Measurements from ENCODE around the gene ADGRL4.
"Not testable (repeated sequence)": the region's sequence is repeated elsewhere in the genome, so short reads cannot be mapped to it uniquely, and the experiment has no call there.

Gene ADGRL4
- total RNA-seq = 0 reads per million in 2 experiments

DNA sequence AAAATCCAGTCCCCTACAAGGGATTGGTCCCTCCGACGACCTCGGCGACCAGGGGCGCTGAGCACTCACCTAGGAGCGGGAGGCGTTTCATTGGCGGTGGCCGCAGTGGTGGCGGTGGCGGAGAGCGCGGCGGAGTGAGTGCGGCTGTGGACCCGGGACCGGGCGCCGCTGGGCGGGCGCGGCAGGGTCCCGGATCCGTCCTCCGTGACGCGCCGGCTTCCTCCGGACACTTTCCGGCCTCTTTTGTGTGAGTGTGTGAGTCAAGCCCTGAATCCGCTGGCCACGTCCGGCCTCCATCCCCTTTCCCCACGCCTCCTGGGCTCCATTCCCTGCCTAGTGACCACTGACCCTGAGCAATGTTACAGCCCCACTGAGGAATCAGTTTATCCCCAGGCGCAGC is at the start of gene ADGRL4:
Gene ADGRL4 (minus strand): TSS at position 167 of the 400 bp plus-strand sequence. CDS start 76 bp downstream, at position 91.
- no peak for DNase-seq (ENCODE audit: low read depth)

DNA sequence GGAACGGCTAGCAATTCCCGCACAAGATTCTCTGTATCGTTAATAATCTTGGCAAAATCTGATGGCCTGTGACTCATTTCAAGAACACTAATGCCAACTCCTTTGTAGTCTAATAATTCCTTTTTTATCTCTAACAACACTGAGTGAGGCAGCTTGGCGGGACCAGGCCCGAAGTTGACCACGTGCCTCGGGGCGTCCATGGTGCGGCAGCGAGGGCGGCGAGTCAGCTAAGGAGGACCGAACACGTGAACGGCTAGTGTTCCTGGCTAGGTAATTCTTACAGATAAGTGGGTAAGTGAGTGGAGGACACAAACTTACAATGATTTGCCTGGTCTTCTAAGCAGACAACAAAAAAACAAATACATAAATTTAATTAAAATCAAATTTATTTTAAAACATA is 49.3 kb upstream of the ADGRL4 start:
- DNase-seq (ENCODE audit: low read depth) = no peak

DNA sequence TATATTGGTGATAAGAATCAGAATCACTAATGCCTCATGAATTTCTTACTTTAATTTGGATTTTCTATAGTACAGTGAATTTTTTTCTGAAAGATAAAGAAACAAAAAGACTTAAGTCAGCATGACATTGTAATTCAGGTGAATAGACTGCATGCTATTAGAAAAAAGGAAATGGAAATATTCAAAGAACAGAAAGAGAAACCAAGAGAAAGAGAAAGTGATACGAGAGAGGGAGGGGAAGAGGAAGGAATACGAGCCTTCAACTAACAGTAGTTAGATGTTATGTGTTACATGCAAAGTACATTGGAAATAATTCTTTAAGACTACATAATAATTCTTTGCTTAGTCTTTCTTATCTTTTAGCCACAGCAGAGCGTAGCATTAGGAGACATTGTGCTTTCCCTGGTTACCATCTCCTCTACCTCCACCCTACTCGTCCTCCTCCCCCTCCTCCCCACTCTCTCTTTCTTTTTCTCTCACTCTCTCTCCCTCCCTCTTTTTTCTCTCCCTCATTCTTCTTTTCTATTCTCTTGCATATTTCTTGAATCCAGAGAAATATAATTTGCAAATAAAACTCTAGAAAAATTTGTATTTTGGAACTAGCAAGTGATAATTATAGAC is 46.4 kb upstream of the ADGRL4 start:
- no peak for DNase-seq (ENCODE audit: low read depth)

DNA sequence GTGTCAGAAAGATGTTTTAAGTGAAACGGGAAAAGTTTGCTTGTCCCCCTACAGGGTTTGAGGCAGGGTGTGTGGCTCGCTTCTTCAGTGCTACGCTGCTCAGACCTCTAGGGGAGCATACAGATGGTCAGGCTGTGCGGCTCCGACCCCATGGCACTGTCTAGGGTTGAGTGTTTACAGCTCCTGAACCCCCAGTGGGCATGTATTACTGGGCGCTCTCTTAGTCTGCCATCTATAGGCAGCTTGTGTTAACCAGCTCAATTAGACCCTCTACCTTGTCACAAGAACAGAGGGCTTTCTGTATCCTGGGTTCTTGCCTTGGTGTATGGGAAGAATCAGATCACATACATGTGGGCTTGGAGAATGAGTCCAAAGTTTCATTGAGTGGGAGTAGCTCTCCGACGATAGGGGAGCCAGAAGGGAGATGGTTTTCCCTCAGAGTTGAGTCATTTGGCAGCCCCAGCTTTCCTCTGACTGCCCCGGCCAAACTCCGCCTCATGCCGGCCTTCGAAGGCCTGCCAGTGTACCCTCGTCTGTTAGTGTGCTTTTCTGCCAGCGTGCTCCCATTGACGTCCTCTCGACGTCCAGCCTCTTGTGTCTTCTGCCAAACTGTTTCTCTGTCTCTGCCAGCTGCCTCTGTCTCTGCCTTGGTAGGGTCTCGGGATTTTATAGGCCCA is 38.6 kb upstream of the ADGRL4 start:
- DNase-seq (ENCODE audit: low read depth) = no peak

DNA sequence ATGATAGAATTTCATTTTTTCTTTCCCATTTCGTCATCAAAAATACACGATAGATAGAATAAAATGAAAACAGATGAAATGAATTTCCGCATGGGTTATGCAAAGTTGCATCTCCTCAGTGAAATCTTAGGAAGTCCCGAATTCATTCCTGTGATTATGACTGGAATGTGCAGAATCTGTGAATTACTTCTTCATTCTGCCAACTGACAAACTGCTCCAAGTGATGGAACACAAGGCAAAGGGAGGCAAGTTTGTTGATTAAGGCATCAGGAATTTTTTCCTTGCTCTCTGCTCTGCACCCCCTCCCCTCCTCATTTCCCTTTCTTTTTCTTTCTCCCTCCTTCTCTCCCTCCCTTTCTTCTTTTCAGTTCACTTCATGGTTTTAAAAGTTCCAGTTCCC is 37.0 kb upstream of the ADGRL4 start:
- no peak for DNase-seq (ENCODE audit: low read depth)

DNA sequence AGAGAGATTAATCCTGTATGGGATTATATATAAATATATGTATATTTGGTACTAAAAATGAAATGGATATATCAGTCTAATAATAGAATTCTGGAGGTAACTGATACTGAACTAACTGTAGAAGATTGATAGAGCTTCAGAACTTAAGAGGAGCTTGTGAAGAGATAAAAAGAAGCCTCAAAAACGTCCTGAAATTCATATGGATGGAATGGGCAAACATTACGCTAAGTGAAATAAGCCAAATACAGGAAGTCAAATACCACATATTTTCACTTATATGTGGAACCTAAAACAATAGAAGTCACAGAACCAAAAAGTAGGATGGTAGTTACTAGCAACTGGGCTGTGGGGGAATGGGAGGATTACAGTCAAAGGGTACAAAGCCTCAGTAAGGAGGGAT is 36.0 kb upstream of the ADGRL4 start:
- no peak for DNase-seq (ENCODE audit: low read depth)

DNA sequence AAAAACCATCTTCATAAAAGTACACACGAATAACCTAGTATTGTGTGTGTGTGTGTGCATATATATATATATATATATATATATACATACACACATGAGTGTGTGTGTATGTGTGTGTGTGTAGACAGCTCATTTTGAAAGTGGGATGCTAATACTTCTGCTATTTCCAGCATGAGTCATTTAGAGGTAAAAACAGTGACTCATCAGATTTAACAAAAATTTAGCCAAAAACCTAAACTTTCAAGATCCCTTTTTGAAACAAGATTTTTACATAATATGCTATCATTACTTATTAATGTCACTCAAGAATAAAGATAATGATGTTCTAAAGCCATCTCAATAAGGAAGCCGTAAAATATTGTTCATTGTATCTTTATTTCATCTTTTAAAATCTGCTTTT is 35.6 kb upstream of the ADGRL4 start:
- DNase-seq (ENCODE audit: low read depth) = no peak

DNA sequence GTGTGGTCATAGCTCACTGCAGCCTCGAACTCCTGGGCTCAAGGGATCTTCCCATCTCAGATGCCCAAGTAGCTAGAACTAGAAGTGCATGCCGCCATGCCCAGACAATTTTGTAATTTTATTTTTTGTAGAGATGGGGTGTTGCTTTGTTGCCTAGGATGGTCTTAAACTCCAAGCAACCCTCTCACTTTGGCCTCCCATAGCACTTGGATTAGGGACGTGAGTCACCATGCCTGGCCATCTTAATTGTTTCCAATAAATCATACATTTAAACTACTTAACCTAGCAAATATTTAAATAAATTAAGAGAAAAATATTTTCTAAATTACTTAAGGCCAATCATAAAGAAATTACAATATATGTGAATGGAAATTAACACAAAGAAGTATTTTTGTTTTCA is 35.1 kb upstream of the ADGRL4 start:
- no peak for DNase-seq (ENCODE audit: low read depth)

DNA sequence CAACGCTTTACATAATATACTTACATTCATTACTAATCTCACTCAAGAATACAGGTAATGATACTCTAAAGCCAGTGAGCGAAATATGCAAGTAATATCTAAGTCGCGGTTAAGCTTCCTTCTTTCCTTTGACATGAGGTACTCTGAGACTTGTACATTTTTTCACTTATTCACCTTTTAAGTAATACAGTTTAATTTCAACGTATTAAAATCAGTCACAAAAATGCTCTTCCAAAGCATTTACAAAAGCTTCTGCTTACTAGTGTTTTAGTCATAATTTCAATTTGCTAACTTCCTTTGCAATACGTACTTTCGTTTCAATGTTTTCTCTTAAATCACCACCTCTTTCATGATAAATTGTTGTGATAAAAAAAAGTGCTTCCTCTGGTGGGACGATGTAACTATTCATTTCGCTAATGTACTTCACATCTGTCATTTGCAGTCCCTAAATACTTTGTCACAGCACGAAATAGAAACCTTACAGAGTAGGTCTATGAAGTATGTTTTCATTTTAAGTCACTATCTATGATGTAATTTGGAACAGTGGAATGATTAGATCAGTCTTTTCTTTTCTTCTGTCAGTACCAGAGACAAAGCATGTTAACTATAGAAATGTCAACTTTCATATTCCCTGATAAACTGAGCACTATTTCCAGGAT is 34.0 kb upstream of the ADGRL4 start:
- no peak for DNase-seq (ENCODE audit: low read depth)

DNA sequence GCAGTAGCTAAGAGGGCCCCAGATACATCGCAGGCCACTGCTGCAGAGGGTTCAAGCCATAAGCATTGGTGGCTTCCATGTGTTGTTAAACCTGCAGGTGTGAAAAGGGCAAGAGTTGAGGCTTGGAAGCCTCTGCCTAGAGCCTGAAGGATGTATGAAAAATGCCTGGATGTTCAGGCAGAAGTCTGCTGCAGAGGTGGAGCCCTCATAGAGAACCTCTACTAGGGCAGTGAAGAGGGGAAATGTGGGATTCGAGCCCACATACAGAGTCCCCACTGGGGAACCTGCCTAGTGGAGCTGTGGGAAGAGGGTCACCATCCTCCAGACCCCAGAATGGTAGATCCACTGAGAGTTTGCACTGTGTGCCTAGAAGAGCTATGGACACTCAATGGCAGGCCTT is 30.6 kb upstream of the ADGRL4 start:
- DNase-seq (ENCODE audit: low read depth) = no peak

DNA sequence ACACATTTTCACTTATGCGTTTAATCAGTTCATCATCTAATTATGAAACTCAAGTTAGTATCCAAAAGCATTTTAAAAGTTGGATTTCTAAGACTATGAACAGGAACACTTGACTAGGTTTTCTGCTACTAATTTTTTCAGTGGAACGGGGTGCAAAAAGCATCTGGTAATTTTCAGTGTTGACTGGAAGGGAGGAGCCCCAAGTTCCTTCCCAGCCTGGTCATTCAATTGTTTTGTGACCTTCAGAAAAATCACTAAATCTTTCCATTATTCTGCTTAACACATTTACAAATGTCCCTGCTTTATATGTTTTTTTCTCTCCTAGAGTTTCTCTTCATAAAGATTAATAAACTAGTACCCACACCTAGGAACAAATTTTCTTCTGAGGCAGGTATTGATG is 6.0 kb upstream of the ADGRL4 start:
- no peak for DNase-seq (ENCODE audit: low read depth)

DNA sequence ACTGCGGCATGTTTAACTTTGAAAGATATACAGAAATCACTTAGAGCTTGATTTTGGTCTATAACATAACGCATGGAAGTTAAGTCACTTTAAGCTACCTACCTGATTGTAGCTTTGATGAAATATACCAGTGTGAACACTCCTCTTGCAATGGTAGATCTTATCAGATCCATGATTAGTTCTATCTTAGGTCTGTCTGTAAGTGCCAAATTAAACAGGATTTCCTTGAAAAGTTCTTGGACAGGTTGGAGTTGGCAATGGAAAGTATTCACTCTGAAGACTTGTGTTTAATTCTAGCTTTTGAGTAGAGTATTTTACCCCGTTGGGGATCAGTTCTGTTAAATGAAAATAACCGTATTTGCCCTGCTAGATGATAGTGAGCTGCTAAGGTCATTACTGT is 4.1 kb upstream of the ADGRL4 start:
- no peak for DNase-seq (ENCODE audit: low read depth)

DNA sequence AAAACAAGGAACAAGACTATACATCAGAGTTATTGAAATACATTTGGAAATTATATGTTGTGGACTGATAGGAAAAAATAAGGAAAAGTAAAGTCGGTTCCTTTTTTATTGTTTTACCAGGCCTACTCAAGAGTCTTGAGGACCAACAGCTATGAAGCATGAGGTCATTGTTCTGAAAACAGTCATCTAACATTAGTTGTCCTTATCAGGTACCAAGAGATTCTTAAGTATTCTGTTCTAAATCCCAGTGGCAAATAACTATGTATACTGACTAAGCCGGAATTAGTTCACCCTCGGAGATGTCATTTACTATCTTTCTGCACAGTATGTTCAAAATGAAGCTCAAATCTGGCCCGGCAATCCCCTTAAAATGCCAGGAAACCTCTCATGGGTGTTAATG is 585 bp downstream of the ADGRL4 start:
- no peak for DNase-seq (ENCODE audit: low read depth)

DNA sequence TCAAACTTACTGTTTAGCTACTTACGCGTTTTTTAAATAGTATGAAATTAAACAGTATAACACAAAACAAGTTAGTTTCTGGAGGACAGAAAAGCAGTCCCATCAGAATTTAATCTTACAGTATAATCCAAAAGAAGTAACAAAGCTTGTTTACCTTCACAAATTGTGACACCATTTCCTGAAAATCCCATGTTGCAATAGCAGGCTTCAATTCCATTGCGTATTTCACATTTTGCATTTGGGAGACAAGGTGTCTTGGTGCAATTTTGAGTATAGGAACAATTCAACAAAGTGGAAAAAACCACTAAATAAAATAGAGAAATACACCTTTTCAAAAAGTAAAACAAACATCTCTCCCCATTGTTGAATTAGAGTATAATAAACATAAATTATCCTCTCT is 1.6 kb downstream of the ADGRL4 start:
- DNase-seq (ENCODE audit: low read depth) = no peak

DNA sequence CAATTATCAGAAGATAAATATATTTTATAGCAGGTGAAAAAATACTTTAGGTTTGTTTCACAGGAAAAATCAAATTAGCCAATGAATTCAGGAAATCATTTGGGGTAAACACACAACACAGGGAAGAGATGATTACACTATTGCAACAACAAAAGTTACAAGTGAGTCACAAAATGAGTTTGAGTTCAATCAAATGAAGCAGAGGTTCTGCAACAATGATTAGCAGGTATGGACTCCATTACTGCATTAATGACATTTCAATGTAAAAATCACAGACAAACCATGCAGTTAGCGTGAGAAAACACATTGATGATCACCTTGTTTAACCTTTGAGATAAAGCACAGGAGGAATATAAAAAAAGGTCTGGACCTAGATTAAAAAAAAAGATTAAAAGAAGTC is 9.7 kb downstream of the ADGRL4 start:
- DNase-seq (ENCODE audit: low read depth) = no peak

DNA sequence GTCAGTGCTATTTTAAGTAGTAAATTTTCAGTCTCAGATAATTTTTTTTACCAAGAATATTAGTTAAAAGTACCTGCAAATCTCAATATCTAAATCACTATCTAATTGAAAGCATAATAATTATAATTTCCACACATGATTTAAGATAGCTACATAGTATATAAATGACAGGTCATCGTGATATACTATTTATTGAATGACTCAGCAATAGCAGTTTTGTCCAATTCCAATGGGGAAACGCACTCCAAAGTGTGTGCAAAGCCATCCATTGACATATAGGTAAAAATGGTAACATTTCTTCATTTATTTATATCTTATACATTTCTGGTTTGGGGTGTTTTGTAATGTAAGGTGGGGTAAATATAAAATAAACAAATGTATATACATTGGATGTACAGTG is 19.5 kb downstream of the ADGRL4 start:
- DNase-seq (ENCODE audit: low read depth) = no peak

DNA sequence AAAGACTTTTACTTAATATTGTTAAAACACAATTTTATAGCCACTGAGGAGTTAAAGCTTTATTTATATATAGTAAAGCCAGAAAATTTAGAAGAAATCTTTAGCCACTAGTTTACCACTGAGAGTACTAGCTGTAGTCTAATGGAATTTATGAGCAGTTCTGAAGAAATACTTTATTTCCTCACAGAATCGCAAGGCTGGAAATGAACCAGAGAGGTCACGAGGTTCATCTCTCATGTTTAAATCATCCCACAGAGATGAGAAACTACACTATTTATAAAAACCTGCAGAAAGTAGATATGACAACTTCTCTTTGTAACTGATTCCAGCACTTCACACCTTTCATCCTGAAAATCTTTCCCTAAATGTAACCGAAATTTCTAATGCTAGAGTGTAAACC is 26.0 kb downstream of the ADGRL4 start:
- DNase-seq (ENCODE audit: low read depth) = no peak

DNA sequence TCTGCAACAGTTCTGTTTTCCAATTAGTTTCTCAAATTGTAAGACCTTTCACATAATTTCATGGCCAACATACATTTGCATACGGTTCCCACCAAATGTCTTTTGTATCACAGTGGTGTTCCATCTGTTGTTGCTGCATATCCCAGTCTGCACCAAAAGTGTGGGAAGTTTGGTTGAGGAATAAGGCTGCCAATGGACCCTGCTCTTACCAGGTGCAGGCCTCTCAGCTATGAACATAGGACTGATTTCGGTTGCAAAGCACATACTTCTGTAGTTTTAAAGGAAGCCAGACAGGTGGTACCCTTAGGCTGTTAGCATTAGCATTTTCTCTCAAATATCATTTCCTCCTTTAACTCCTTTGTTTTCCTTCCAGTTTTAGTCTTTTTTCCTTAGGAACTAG is 33.8 kb downstream of the ADGRL4 start:
- DNase-seq (ENCODE audit: low read depth) = no peak

DNA sequence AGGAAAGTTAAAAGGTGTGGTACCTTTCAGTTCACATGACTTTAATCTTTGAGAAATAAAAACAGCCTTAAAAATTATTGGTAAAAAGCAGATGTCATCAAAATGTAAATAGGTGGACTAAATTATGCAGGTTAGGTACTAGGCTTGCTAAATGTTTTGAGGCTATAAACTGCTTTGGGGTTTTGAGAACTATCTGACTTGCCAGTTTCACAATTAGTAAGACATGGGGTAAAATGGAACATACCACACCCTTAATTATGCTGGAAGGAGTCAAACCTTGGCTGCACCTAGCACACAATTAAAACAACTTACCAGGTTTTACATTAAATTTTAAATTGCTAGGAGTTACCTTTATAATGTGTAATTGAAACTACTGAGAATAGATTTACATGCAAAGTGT is 39.4 kb downstream of the ADGRL4 start:
- not testable (repeated sequence) for DNase-seq (ENCODE audit: low read depth)

DNA sequence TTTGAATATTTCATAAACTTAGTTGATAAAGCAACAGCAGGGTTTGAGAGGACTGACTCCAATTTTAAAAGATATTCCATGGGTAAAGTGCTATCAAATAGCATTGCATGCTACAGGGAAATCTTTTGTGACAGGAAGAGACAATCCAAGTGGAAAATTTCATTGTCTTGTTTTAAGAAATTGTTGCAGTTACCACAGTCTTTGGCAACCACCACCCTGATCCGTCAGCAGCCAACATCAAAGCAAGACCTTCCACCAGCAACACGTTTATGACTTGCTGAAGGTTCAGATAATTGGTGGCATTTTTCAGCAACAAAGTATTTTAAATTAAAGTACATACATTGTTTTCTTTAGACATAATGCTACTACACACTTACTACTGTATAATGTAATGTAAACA is 47.8 kb downstream of the ADGRL4 start:
- DNase-seq (ENCODE audit: low read depth) = no peak

DNA sequence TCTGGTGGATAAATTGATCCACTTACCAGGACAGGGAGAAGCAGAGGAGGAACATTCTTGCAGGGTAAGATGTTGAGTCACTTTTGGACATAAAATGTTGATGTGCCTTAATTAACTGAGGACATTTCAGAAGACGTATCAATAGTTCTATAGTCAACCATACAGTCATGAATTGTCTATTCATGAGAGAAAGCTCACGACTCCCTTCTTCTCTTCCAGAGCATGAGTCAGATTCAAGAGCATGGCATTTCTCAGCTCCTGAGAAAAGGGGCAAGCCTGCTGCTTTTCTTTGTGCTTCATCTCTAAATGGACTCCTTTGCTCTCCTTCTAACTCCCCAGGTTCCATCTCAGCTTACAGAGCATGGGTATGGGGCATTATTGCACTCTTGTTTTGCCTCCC is 55.7 kb downstream of the ADGRL4 start:
- DNase-seq (ENCODE audit: low read depth) = no peak

DNA sequence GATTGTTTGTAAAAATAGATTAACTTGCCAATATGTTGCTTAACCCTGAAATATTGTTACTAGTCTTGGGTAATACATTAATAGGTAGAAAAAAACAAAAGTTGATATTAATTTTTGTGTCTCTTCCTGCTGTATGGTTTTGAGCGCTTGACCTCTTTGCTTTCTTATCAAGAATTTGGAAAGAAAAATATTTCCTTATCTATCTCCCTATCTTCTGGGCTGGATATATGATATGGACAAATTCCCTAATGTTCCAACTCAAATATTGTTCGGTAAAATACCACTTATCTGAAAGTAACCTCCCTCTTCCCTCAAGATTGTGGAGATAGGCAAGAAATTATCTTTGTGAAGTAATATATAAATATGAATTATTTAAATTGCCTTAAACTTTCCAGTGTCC is 57.3 kb downstream of the ADGRL4 start:
- no peak for DNase-seq (ENCODE audit: low read depth)

DNA sequence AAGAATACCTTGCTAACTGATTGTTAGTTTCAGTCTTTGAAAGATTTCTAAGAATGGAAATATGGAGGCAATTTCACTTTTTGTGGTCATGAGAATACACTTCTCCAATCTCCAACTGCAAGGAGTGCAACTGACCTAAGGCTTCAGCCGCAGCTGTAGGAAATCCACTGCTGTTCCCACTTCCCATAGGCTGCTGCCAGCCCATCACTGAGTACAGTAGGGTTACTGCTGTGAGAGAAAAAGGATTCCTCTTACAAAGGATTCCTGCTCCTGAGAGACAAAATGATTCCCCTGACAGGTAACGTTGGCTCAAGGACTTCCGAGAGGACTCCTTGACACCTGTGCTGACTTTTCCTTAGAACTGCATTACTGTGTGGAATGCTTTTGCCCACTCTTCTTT is 87.4 kb downstream of the ADGRL4 start:
- no peak for DNase-seq (ENCODE audit: low read depth)

DNA sequence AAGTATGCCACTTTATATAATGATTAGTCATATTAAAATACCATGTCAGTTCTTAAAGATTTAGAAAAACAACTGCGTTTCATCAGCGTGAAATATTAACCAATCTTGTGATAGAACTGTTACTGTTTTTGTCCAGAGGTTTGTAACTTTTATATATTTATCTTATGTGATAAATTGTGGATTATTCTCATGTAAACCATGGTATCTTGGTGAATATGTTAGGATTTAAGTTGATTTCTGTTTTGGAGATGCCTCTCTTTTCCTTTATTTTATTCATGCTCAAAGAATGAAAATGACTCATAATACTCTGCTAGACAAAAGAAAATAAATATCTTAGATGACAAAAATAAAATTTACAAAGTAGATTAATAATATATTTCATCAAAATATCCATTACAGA is 88.4 kb downstream of the ADGRL4 start:
- DNase-seq (ENCODE audit: low read depth) = no peak

Measured in T follicular helper cell (primary cell).